Endothelial cell (in vitro differentiated cells): ENCODE data around the gene USP34. TPM values are rescaled to one million over a fixed set of nuclear protein-coding genes. Genes with fewer than 3 reads are reported as not detected.

Source experiments
- DNase-seq: peaks from one replicate; pipeline ENCODE4 v3.0.0; 2021; ENCODE audit warnings: low spot score
- H3K27ac Mint-ChIP-seq: one replicate; pipeline ENCODE4 v1.8.0; 2021; ENCODE audit warnings: mixed read lengths, inconsistent platforms; ENCODE audit not compliant: unreplicated experiment
- H3K27me3 Mint-ChIP-seq: one replicate; pipeline ENCODE4 v1.8.0; 2021; ENCODE audit warnings: mild to moderate bottlenecking, moderate library complexity, mixed read lengths, inconsistent platforms; ENCODE audit not compliant: unreplicated experiment
- H3K36me3 Mint-ChIP-seq: one replicate; pipeline ENCODE4 v1.8.0; 2021; ENCODE audit warnings: mild to moderate bottlenecking, low read depth, mixed read lengths, inconsistent platforms; ENCODE audit not compliant: unreplicated experiment
- H3K4me1 Mint-ChIP-seq: one replicate; pipeline ENCODE4 v1.8.0; 2021; ENCODE audit warnings: mild to moderate bottlenecking, mixed read lengths, inconsistent platforms; ENCODE audit not compliant: unreplicated experiment
- H3K4me3 Mint-ChIP-seq: one replicate; pipeline ENCODE4 v1.8.0; 2021; ENCODE audit warnings: mild to moderate bottlenecking, mixed read lengths, inconsistent platforms; ENCODE audit not compliant: unreplicated experiment
- H3K9me3 Mint-ChIP-seq: one replicate; pipeline ENCODE4 v1.8.0; 2021; ENCODE audit warnings: mixed read lengths, inconsistent platforms; ENCODE audit not compliant: unreplicated experiment
- total RNA-seq: library from RNA; stranded (reverse); fragmentation: NEBNext Ultra II Directional; extraction: Animal tissue kit (Norgen Biotek cat#: 25700); gene quantifications from one replicate; pipeline ENCODE4 v1.2.1, GENCODE V29; 2021; ENCODE audit not compliant: unreplicated experiment
- TF ChIP-seq, protein P1 (sequence below): fragments of 200-600 bp; sonication (generic); IDR thresholded peaks from one replicate; pipeline ENCODE4 v1.5.0; 2021; ENCODE audit warnings: antibody characterized with exemption; ENCODE audit not compliant: unreplicated experiment

Gene USP34
- total RNA-seq, 1 donor from 2014 or later, result 97.4 TPM

GRCh38 chr2:61176755-61177726 is 293.8 kb downstream of the USP34 start:
- Mint-ChIP-seq H3K27ac (peak overlapping the region; percentile 91), H3K27me3 (peaks cover 30% of the 10 kb centered on the region), H3K9me3 (no peaks in the 10 kb centered on the region), H3K4me1 (peaks cover 43% of the 10 kb centered on the region), H3K4me3 (peak overlapping the region; percentile 90), H3K36me3 (peaks cover 41% of the 10 kb centered on the region)
- TF ChIP-seq, protein P1, sequence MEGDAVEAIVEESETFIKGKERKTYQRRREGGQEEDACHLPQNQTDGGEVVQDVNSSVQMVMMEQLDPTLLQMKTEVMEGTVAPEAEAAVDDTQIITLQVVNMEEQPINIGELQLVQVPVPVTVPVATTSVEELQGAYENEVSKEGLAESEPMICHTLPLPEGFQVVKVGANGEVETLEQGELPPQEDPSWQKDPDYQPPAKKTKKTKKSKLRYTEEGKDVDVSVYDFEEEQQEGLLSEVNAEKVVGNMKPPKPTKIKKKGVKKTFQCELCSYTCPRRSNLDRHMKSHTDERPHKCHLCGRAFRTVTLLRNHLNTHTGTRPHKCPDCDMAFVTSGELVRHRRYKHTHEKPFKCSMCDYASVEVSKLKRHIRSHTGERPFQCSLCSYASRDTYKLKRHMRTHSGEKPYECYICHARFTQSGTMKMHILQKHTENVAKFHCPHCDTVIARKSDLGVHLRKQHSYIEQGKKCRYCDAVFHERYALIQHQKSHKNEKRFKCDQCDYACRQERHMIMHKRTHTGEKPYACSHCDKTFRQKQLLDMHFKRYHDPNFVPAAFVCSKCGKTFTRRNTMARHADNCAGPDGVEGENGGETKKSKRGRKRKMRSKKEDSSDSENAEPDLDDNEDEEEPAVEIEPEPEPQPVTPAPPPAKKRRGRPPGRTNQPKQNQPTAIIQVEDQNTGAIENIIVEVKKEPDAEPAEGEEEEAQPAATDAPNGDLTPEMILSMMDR, result no peak
- DNase-seq, result peak; percentile 99

GRCh38 chr2:61175036-61175435 is 295.9 kb downstream of the USP34 start:
- Mint-ChIP-seq H3K4me3 (peak overlapping the region; percentile 3), H3K9me3 (no peaks in the 10 kb centered on the region), H3K27ac (no peak overlapping the region), H3K27me3 (peaks cover 25% of the 10 kb centered on the region), H3K36me3 (peaks cover 24% of the 10 kb centered on the region), H3K4me1 (peaks cover 25% of the 10 kb centered on the region)
- TF ChIP-seq, protein P1, result no peak
- DNase-seq, result no peak

DNA sequence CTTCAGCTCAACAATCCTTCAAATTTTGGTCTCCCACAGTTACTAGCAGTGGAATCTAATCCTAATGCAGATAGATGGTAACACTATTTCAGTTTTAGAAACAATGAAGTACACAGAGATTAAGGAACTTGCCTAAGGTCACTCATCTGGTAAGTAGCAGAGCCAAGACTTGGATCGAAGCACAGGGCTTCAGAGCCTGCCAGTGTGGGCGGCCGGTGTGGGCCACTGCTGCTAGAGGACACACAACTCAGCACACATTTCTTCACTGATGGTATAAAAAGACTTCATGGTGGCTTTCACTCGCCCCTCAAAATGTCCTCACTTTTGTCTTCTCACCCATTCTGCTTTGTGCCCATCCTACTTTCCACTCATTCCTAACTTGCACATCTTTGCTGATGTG is 297.8 kb downstream of the USP34 start:
- Mint-ChIP-seq H3K36me3 (peaks cover 14% of the 10 kb centered on the region), H3K27ac (peak overlapping the region; percentile 3), H3K27me3 (peaks cover 15% of the 10 kb centered on the region), H3K9me3 (no peaks in the 10 kb centered on the region), H3K4me1 (peaks cover 8% of the 10 kb centered on the region), H3K4me3 (peak overlapping the region; percentile 16)
- TF ChIP-seq, protein P1, result no peak
- DNase-seq, result no peak

DNA sequence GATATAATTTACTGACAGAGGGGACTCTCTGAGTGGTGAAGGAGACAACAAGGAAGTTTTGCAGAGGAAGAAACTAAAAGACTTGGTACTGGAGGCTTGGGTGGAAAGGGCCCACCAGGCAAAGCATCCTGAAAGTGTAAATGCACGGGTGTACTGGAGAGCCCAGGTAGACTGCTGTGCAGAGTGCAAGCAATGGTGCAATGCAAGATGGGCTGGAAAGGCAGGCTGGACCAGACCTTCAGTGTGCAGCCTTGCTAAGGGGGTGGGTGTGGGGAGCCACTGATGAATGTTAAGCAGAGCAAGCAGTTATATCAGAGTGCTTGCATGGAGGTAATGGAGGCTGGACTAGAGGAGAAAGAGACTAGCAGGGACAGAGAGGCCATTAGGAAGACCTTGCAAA is 298.2 kb downstream of the USP34 start:
- DNase-seq, result no peak
- TF ChIP-seq, protein P1, result no peak
- Mint-ChIP-seq H3K27ac (no peak overlapping the region), H3K9me3 (no peaks in the 10 kb centered on the region), H3K36me3 (peaks cover 14% of the 10 kb centered on the region), H3K27me3 (peaks cover 14% of the 10 kb centered on the region), H3K4me1 (peaks cover 8% of the 10 kb centered on the region), H3K4me3 (no peak overlapping the region)

DNA sequence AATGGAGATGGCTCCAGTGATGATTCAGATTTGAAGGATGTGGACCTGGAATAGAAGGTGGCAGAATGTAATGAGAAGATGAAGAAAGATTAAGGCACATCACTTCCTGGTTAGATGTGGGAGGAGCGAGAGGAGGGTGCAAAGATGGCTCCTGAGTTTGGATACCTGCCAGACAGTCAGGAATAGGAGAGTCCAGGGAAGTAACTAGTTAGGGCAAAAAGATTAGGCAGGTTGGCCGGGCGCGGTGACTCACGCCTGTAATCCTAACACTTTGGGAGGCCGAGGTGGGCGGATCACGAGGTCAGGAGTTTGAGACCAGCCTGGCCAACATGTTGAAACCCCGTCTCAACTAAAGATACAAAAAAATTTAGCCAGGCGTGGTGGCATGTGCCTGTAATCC is 303.3 kb downstream of the USP34 start:
- Mint-ChIP-seq H3K4me1 (peaks cover 4% of the 10 kb centered on the region), H3K9me3 (no peaks in the 10 kb centered on the region), H3K27me3 (no peaks in the 10 kb centered on the region), H3K27ac (no peak overlapping the region), H3K4me3 (no peak overlapping the region), H3K36me3 (peaks cover 27% of the 10 kb centered on the region)
- TF ChIP-seq, protein P1, result no peak
- no peak for DNase-seq
